Left renal cortex interstitium (tissue), 4 donors: Measurements from ENCODE around the gene SUN3. TPM values are rescaled to one million over a fixed set of nuclear protein-coding genes. Genes with fewer than 3 reads are reported as not detected.
"Not testable (repeated sequence)": the region's sequence is repeated elsewhere in the genome, so short reads cannot be mapped to it uniquely, and the experiment has no call there.

ENCODE experiments used
- DNase-seq, 4 donors: peaks; one replicate each; pipeline ENCODE4 v3.0.0-alpha.2; 2013; ENCODE audit warnings: low read depth in 4 of 4, low spot score in 2 of 4, missing footprints in 1 of 4
- polyA plus RNA-seq, 4 donors: library from polyadenylated mRNA; unstranded; fragments of 120-200 nt; gene quantifications; one replicate each; pipeline ENCODE4 v1.2.1, GENCODE V29; 2013; ENCODE audit not compliant: insufficient read length in 4 of 4

SUN3 gene
- polyA plus RNA-seq, 4 donors: 0.19 to 0.38 (median 0.27) TPM; not detected in 1

- no peak for DNase-seq
These were observed 82.1 kb downstream of the SUN3 start for GRCh38 chr7:47946581-47947354.

GRCh38 chr7:47945261-47946015, 83.5 kb downstream of the SUN3 start:
- peak in 3 of 4 donors; percentile 29 to 45 (median 39) for DNase-seq

GRCh38 chr7:47944536-47945260, 84.2 kb downstream of the SUN3 start:
- no peak for DNase-seq

- no peak for DNase-seq
These were observed 85.0 kb downstream of the SUN3 start for GRCh38 chr7:47943676-47944474.

- not testable (repeated sequence) for DNase-seq
These were observed 86.3 kb downstream of the SUN3 start for GRCh38 chr7:47942651-47943050.

GRCh38 chr7:47942132-47942531, 86.8 kb downstream of the SUN3 start:
- no peak for DNase-seq

- no peak for DNase-seq
These were observed 87.6 kb downstream of the SUN3 start for GRCh38 chr7:47941136-47941844.

GRCh38 chr7:47940088-47941013, 88.6 kb downstream of the SUN3 start:
- DNase-seq: no peak

GRCh38 chr7:47939425-47940036, 89.4 kb downstream of the SUN3 start:
- no peak for DNase-seq

- DNase-seq: no peak
These were observed 90.2 kb downstream of the SUN3 start for GRCh38 chr7:47938574-47939165.

GRCh38 chr7:47937711-47938573, 91.0 kb downstream of the SUN3 start:
- DNase-seq: no peak

Other genes with a start within 250 kb of the SUN3 start
- under 1 TPM; 0.14 to 0.27 (median 0.21) TPM for gene PKD1L1, start 80.6 kb downstream of the SUN3 start, polyA plus RNA-seq
- gene HUS1, start 49.5 kb downstream of the SUN3 start, polyA plus RNA-seq: 10 to 100 TPM; 15.3 to 28.2 (median 20.8) TPM
- 1 to 10 TPM in 1 of 4 donors, under 1 TPM in 3; 0.68 to 1.4 (median 0.75) TPM for gene C7orf57, start 6.4 kb upstream of the SUN3 start, polyA plus RNA-seq
- gene UPP1, start 60.2 kb upstream of the SUN3 start, polyA plus RNA-seq: 10 to 100 TPM; 11.7 to 15.4 (median 13.1) TPM
- gene ABCA13, start 142.4 kb upstream of the SUN3 start, polyA plus RNA-seq: 1 to 10 TPM in 2 of 4 donors, under 1 TPM in 2; 0.57 to 1.0 (median 0.89) TPM